PC-3 (cell line): Measurements from ENCODE around the gene GRAMD2A. TPM values are rescaled to one million over a fixed set of nuclear protein-coding genes. Genes with fewer than 3 reads are reported as not detected.

ENCODE experiments used
- ATAC-seq: fragments of 200-7000 bp; cut with Tn5 transposase; 2 replicates; pipeline ENCODE4 v1.9.1; 2020; ENCODE audit warnings: mild to moderate bottlenecking, moderate library complexity
- BruUV-seq: library from RNA; stranded (reverse); fragments of 400-500 nt; replicated peaks from 2 replicates; lab custom pipeline; 2021; lab: Mats Ljungman, UMichigan
- CTCF ChIA-PET: fragments of 300-600 bp; sonication (Branson Sonifier 250); formaldehyde crosslinking; loops from one replicate; lab custom pipeline; 2022; ENCODE audit warnings: antibody characterized with exemption; lab: Charles Lee
- POLR2A ChIA-PET: fragments of 300-600 bp; sonication (Branson Sonifier 250); formaldehyde crosslinking; loops from one replicate; lab custom pipeline; 2022; ENCODE audit warnings: antibody characterized with exemption; ENCODE audit not compliant: unreplicated experiment; lab: Charles Lee
- DNase-seq: peaks from one replicate; pipeline ENCODE4 v3.0.0-alpha.2; 2015
- H2AFZ ChIP-seq: fragments of 300-600 bp; sonication (generic); 2 replicates; pipeline ENCODE4 v1.6.0; 2016; ENCODE audit warnings: antibody characterized with exemption, low read length
- H3F3A ChIP-seq: fragments of 300-600 bp; sonication (generic); one replicate; pipeline ENCODE4 v1.6.0; 2017; ENCODE audit warnings: antibody characterized with exemption, low read length, control low read depth, mild to moderate bottlenecking; ENCODE audit not compliant: unreplicated experiment
- H3K27ac ChIP-seq: fragments of 300-600 bp; sonication (generic); 2 replicates; pipeline ENCODE4 v1.5.1; 2016; ENCODE audit warnings: mild to moderate bottlenecking, low read length
- H3K27me3 ChIP-seq: fragments of 300-600 bp; sonication (generic); 2 replicates; pipeline ENCODE4 v1.6.1; 2016; ENCODE audit warnings: low read length, mixed read lengths
- H3K36me3 ChIP-seq: fragments of 300-600 bp; sonication (generic); 2 replicates; pipeline ENCODE4 v1.6.1; 2016; ENCODE audit warnings: low read depth, mixed run types, low read length, mixed read lengths
- H3K4me1 ChIP-seq: fragments of 300-600 bp; sonication (generic); 2 replicates; pipeline ENCODE4 v1.5.1; 2016; ENCODE audit warnings: low read length; ENCODE audit not compliant: insufficient read depth
- H3K4me2 ChIP-seq: fragments of 300-600 bp; sonication (generic); 2 replicates; pipeline ENCODE4 v1.6.0; 2016; ENCODE audit warnings: low read length
- H3K4me3 ChIP-seq: fragments of 300-600 bp; sonication (generic); 2 replicates; pipeline ENCODE4 v1.5.1; 2016; ENCODE audit warnings: mild to moderate bottlenecking, low read length, mixed read lengths
- H3K79me2 ChIP-seq: fragments of 300-600 bp; sonication (generic); 2 replicates; pipeline ENCODE4 v1.6.1; 2017; ENCODE audit warnings: low read length, mixed read lengths
- H3K9ac ChIP-seq: fragments of 300-600 bp; sonication (generic); 2 replicates; pipeline ENCODE4 v1.6.0; 2016; ENCODE audit warnings: mild to moderate bottlenecking, low read length
- H3K9me2 ChIP-seq: fragments of 300-600 bp; sonication (generic); replicated peaks from 2 replicates; pipeline ENCODE4 v1.6.1; 2016; ENCODE audit warnings: mixed run types, low read length, mixed read lengths
- H3K9me3 ChIP-seq: fragments of 300-600 bp; sonication (generic); 2 replicates; pipeline ENCODE4 v1.6.1; 2016; ENCODE audit warnings: low read length, mixed read lengths
- H4K20me1 ChIP-seq: fragments of 300-600 bp; sonication (generic); 2 replicates; pipeline ENCODE4 v1.6.1; 2016; ENCODE audit warnings: low read length, mixed read lengths
- CTCF ChIP-seq: fragments of 300-600 bp; sonication (generic); conservative IDR thresholded peaks from 2 replicates; pipeline ENCODE4 v1.5.1; 2017; ENCODE audit warnings: antibody characterized with exemption, low read depth, mild to moderate bottlenecking, low read length
- EZH2 ChIP-seq: fragments of 300-600 bp; sonication (generic); IDR thresholded peaks from one replicate; pipeline ENCODE4 v1.6.1; 2017; ENCODE audit warnings: antibody characterized with exemption, mild to moderate bottlenecking, low read length; ENCODE audit not compliant: unreplicated experiment
- EZH2phosphoT487 ChIP-seq: fragments of 300-600 bp; sonication (generic); IDR thresholded peaks from 2 replicates; pipeline ENCODE4 v1.6.1; 2018; ENCODE audit warnings: mild to moderate bottlenecking, antibody characterized with exemption, low read length, borderline replicate concordance
- intact Hi-C: fragments of 100-400 bp; cut with micrococcal nuclease; formaldehyde crosslinking; loops from 2 replicates; pipeline ENCODE4 v1.9.0; 2023
- total RNA-seq: library from RNA; depleted of rRNA; stranded (reverse); fragments of >200 nt; gene quantifications from 2 replicates; pipeline ENCODE4 v1.2.3, GENCODE V29; 2014

GRAMD2A gene
- total RNA-seq, 1 experiment from 2014 or later: 0.07 TPM

- BruUV-seq: no TSS peak
- ChIA-PET POLR2A (no interaction called here), CTCF (no interaction called here)
- Histone ChIP-seq H3K27me3 (no peaks in the 10 kb centered on the region), H4K20me1 (no peaks in the 10 kb centered on the region), H3K9me2 (no peaks in the 10 kb centered on the region), H3K4me3 (no peak overlapping the region), H3K79me2 (no peaks in the 10 kb centered on the region), H3K27ac (no peak overlapping the region), H3K36me3 (no peaks in the 10 kb centered on the region), H2AFZ (no peak overlapping the region), H3K4me1 (no peaks in the 10 kb centered on the region), H3K9ac (no peak overlapping the region), H3K9me3 (no peaks in the 10 kb centered on the region), H3F3A (no peaks in the 10 kb centered on the region), H3K4me2 (no peak overlapping the region)
- TF ChIP-seq EZH2phosphoT487: no peak
- DNase-seq (no peak), ATAC-seq (no peak)
- intact Hi-C loops: no loop called here
Measured at GRCh38 chr15:72176743-72177142, 20.8 kb downstream of the GRAMD2A start.

DNA sequence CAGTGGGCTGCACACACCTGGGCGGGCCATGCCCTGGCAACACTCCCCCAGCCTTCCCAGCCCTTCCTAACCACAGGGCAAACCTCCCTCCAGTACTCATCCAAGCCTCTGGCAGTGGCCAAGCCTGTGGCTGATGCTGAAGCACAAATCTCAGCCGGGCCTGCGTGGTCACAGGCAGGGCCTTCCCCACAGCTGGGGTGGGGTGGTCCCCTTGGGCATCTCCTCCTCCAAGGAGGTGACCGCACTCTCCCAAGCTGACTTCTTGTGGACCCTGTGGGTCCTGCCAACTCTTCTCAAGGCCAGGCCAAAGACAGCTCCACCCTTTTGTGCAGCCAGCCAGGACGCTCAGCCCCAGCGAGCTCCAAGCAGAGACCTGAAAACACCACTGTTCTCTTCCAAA, 21.4 kb downstream of the GRAMD2A start:
- no peak overlapping the region for H3K4me2 ChIP-seq
- DNase-seq (no peak), ATAC-seq (no peak)
- H3K27ac ChIP-seq: no peak overlapping the region
- POLR2A ChIA-PET: no interaction called here
- H3K9ac ChIP-seq: no peak overlapping the region
- H3K4me3 ChIP-seq: no peak overlapping the region
- no peaks in the 10 kb centered on the region for H3K4me1 ChIP-seq
- no peaks in the 10 kb centered on the region for H3K9me3 ChIP-seq
- TF ChIP-seq EZH2 (no peak), EZH2phosphoT487 (no peak), CTCF (no peak)
- H3K36me3 ChIP-seq: no peaks in the 10 kb centered on the region
- BruUV-seq: no TSS peak
- CTCF ChIA-PET: no interaction called here
- no peaks in the 10 kb centered on the region for H4K20me1 ChIP-seq
- no peaks in the 10 kb centered on the region for H3K27me3 ChIP-seq
- H3K79me2 ChIP-seq: no peaks in the 10 kb centered on the region
- intact Hi-C loops: no loop called here
- no peak overlapping the region for H2AFZ ChIP-seq
- H3K9me2 ChIP-seq: no peaks in the 10 kb centered on the region
- H3F3A ChIP-seq: no peaks in the 10 kb centered on the region

- Histone ChIP-seq H3K27me3 (no peaks in the 10 kb centered on the region), H3K36me3 (no peaks in the 10 kb centered on the region), H3K27ac (no peak overlapping the region), H3K4me1 (no peaks in the 10 kb centered on the region), H2AFZ (no peak overlapping the region), H4K20me1 (no peaks in the 10 kb centered on the region), H3F3A (no peaks in the 10 kb centered on the region), H3K9ac (no peak overlapping the region), H3K4me2 (no peak overlapping the region), H3K4me3 (no peak overlapping the region), H3K9me2 (no peaks in the 10 kb centered on the region), H3K9me3 (no peaks in the 10 kb centered on the region), H3K79me2 (no peaks in the 10 kb centered on the region)
- intact Hi-C loops: no loop called here
- no peak for DNase-seq
- ChIA-PET CTCF (no interaction called here), POLR2A (no interaction called here)
- no peak for ATAC-seq
- TF ChIP-seq CTCF (no peak), EZH2phosphoT487 (no peak), EZH2 (no peak)
- BruUV-seq: no TSS peak
Measured at GRCh38 chr15:72175186-72176044, 22.2 kb downstream of the GRAMD2A start.
